HL-60 (cell line): Measurements from ENCODE around the gene RPUSD4.

Experiments
- DNase-seq, 2 experiments: peaks; one replicate each; pipeline ENCODE4 v3.0.0-alpha.2; 2010 to 2020; ENCODE audit warnings: low read depth in 1 of 2, low spot score in 1 of 2
- H3K27ac ChIP-seq: fragments of 250-450 bp; sonication (Bioruptor Pico); replicated peaks from 2 replicates; pipeline ENCODE4 v1.5.1; 2020; ENCODE audit warnings: mild to moderate bottlenecking, moderate library complexity
- H3K27me3 ChIP-seq: fragments of 250-450 bp; sonication (Bioruptor Pico); 2 replicates; pipeline ENCODE4 v1.5.1; 2021; ENCODE audit warnings: mild to moderate bottlenecking, moderate library complexity; ENCODE audit not compliant: insufficient read depth, poor library complexity, severe bottlenecking
- H3K4me3 ChIP-seq: replicated peaks from 2 replicates; pipeline ENCODE4 v1.5.1; 2011; ENCODE audit warnings: mild to moderate bottlenecking, control low read depth, low read length; ENCODE audit not compliant: insufficient read depth
- GABPA ChIP-seq: IDR thresholded peaks from 2 replicates; pipeline ENCODE4 v1.6.1; 2012; ENCODE audit warnings: low read depth
- POLR2AphosphoS5 ChIP-seq: IDR thresholded peaks from 2 replicates; pipeline ENCODE4 v1.6.1; 2012; ENCODE audit warnings: low read depth
- SPI1 ChIP-seq: IDR thresholded peaks from 2 replicates; pipeline ENCODE4 v1.6.1; 2012; ENCODE audit warnings: low read depth, mild to moderate bottlenecking, borderline replicate concordance
- TF ChIP-seq, protein P1 (sequence below): IDR thresholded peaks from one replicate; pipeline ENCODE4 v1.5.1; 2011; ENCODE audit warnings: low read length, control low read depth, inconsistent platforms; ENCODE audit not compliant: insufficient read depth
- TF ChIP-seq, protein P2 (sequence below): IDR thresholded peaks from 2 replicates; pipeline ENCODE4 v1.6.1; 2012; ENCODE audit warnings: low read depth; ENCODE audit not compliant: insufficient replicate concordance

Gene RPUSD4

DNA sequence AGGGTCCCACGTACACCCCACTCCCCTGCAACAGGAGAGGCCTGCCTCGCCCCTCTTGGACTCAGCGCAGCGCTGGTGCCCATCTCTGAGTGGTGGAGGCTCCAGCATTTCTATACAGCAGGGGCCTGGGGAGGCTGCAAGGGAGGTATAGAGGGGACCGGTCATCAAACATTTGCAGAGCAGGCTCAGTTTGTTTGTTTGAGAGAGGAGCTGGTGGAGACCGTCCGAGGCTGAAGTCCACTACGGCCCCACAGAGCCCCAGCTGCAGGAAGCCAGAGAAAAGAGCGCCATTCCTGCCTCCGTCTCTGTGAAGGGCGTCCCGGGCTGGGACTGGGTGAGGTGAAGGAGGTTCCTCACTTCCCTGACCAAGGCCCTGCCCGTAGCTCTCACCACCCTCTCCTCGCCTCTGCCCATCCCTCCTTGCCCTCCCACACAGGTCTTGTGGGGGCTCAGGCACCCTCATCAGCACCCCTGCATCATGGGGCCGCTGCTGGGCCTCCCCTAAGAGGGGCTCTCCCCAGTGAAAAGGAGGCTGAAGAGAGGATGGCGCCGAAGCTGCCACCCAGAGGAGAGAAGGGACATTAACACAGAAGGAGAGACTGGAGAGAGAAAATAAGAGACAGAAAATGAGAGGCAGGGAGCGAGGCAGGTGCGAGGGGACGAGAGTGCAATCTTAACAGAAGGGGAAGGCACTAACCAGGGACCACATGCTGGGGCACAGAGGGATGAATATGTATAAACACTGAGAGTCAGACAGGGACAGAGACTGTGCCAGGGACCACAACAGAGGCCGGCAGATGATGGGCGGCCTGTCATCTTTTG is 24.5 kb downstream of the RPUSD4 start:
- no peak for DNase-seq
- TF ChIP-seq, protein P1, sequence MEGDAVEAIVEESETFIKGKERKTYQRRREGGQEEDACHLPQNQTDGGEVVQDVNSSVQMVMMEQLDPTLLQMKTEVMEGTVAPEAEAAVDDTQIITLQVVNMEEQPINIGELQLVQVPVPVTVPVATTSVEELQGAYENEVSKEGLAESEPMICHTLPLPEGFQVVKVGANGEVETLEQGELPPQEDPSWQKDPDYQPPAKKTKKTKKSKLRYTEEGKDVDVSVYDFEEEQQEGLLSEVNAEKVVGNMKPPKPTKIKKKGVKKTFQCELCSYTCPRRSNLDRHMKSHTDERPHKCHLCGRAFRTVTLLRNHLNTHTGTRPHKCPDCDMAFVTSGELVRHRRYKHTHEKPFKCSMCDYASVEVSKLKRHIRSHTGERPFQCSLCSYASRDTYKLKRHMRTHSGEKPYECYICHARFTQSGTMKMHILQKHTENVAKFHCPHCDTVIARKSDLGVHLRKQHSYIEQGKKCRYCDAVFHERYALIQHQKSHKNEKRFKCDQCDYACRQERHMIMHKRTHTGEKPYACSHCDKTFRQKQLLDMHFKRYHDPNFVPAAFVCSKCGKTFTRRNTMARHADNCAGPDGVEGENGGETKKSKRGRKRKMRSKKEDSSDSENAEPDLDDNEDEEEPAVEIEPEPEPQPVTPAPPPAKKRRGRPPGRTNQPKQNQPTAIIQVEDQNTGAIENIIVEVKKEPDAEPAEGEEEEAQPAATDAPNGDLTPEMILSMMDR: no peak
- no peak for TF ChIP-seq SPI1
- no peak for TF ChIP-seq POLR2AphosphoS5
- no peak for TF ChIP-seq GABPA
- TF ChIP-seq, protein P2, sequence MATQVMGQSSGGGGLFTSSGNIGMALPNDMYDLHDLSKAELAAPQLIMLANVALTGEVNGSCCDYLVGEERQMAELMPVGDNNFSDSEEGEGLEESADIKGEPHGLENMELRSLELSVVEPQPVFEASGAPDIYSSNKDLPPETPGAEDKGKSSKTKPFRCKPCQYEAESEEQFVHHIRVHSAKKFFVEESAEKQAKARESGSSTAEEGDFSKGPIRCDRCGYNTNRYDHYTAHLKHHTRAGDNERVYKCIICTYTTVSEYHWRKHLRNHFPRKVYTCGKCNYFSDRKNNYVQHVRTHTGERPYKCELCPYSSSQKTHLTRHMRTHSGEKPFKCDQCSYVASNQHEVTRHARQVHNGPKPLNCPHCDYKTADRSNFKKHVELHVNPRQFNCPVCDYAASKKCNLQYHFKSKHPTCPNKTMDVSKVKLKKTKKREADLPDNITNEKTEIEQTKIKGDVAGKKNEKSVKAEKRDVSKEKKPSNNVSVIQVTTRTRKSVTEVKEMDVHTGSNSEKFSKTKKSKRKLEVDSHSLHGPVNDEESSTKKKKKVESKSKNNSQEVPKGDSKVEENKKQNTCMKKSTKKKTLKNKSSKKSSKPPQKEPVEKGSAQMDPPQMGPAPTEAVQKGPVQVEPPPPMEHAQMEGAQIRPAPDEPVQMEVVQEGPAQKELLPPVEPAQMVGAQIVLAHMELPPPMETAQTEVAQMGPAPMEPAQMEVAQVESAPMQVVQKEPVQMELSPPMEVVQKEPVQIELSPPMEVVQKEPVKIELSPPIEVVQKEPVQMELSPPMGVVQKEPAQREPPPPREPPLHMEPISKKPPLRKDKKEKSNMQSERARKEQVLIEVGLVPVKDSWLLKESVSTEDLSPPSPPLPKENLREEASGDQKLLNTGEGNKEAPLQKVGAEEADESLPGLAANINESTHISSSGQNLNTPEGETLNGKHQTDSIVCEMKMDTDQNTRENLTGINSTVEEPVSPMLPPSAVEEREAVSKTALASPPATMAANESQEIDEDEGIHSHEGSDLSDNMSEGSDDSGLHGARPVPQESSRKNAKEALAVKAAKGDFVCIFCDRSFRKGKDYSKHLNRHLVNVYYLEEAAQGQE: no peak
- Histone ChIP-seq H3K27me3 (no peaks in the 10 kb centered on the region), H3K27ac (no peak overlapping the region), H3K4me3 (no peak overlapping the region)

GRCh38 chr11:126186025-126186698 is 25.3 kb downstream of the RPUSD4 start:
- no peak overlapping the region for H3K27ac ChIP-seq
- no peaks in the 10 kb centered on the region for H3K27me3 ChIP-seq
- no peak for DNase-seq
- no peak overlapping the region for H3K4me3 ChIP-seq
- TF ChIP-seq GABPA (no peak), SPI1 (no peak), POLR2AphosphoS5 (no peak)
- TF ChIP-seq, protein P1: no peak
- TF ChIP-seq, protein P2: no peak

DNA sequence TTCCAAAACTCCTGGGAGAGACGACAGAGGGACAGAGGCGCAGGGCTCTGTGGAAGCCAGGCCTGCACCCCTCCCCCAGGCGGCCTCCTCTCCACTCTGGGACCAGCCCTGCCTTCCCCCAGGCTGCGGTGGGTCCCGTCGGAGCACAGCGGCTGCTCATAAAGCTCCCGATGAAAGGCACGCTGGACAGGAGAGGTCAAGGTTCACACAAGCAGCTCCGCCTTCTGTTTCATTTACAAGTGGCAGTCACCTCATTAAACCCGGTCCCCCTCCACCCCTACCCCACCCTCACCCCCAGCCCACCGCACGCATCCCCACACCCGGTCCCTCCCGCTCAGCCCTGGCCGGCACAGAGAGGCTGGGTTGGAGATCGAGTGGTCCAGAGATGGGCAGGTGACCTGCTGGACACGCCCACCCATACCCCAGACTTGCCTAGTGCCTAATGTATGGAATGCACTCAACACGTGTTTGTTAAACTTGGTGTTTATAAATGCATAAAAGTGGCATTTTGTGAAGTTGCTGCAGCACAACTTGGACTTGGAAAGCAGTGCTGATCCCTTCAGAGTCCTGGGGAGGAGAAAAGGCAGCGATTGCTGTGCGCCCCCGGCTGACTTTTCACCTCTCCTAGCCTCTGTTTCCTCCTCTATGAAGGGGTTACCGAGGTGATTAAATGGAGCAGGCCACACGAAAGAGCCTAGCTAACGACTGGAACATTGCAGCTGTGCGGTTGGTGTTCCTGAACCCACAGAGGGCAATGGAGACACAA is 26.0 kb downstream of the RPUSD4 start:
- Histone ChIP-seq H3K27ac (no peak overlapping the region), H3K4me3 (no peak overlapping the region), H3K27me3 (no peaks in the 10 kb centered on the region)
- TF ChIP-seq, protein P1: no peak
- no peak for DNase-seq
